ENCODE results near the gene ST7L. TPM values are rescaled to one million over a fixed set of nuclear protein-coding genes. Genes with fewer than 3 reads are reported as not detected.
A peak's percentile ranks its signal among the peaks of the same experiment; 100 is the strongest.

Gene ST7L
- total RNA-seq, 1 experiment from 2014 or later, result 13.7 TPM

DNA sequence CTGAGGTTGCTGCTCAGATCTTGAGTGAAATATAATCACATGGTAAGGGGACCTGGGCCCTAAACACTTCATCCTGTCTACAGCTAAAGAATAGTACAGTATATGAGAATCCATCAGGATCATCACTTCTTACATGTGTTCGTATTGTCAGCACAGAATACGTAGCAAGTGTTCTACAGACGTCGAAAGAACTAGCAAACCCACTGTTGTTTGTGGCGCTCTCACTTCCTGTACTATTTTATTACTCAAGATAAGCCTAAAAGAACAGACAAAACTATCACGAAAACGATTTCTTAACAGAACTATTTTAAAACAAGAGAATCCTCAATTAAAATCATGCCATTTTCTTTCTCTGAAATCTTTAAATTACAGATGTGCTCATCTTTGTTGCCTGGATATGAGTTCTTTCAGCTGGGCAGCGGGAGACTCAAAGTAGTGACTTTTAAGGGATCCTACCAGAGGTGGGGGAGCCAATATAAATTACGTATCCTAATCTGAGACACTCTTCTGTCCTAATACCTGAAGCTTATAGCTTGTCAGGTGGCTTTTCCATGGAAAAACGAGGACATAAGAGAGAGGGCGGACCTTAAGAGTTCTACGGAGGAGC is 724 bp downstream of the ST7L start:
- peak; percentile 3 for DNase-seq (ENCODE audit: low spot score)

DNA sequence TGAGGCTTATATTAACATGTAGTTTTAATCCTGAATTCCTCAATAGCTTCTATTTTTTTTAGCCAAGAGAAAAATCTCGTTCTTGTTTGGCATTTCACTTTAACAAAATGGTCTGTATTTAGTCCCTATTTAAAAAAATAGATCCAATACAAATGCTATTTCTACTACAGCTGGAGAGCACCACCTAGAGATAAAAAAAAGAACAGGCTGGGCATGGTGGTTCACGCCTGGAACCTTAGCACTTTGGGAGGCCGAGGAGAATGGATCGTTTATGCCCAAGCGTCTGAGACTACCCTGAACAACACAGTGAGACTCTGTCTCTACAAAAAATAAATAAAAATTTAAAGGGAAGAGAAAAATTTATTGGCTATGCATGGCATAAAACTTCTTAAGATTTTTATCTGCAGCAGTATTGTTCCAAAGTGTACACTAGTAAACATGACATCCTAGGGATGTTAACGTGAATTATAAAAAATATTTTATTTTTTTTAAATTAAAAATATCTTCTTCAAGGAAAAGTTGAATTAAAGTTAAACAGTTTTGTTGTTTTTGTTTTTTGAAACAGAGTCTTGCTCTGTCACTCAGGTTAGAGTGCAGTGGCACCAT is 4.4 kb downstream of the ST7L start:
- DNase-seq (ENCODE audit: low spot score), result peak; percentile 14

DNA sequence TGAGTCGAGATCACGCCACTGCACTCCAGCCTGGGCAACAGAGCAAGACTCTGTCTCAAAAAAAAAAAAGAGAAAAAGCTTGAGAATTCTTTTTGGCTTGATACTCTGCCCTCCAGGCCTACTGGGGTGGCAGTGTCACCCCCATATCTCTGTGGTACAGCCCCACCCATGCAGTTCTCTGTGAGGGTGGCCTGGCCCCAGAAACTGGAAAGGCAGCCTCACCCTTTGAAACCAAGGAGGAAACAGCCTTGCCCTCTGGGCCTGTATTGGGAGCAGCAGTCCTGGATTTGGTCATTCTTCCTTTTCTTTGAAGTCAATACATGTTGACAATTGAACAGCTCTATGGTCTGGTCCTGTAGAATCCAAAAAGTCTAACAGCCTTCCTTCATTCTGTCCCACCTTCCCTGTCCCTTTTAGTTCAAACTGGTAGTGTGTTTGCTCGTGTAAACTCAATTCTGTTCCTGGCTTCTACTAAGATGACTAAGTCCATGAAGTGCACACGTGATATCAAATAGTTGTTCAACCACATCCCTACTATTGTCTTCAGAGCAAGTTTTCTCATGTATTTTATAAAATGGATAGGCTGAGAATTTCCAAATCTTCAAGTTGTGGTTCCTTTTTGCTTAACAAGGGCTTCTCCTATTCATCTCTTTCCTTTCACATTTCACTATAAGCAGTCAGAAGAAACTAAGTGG is 13.2 kb downstream of the ST7L start:
- DNase-seq (ENCODE audit: low spot score), result no peak

GRCh38 chr1:112603541-112603940 is 15.4 kb downstream of the ST7L start:
- no peak for DNase-seq (ENCODE audit: low spot score)

- DNase-seq (ENCODE audit: low spot score), result no peak
These were observed 15.9 kb downstream of the ST7L start for GRCh38 chr1:112603012-112603411.

- DNase-seq (ENCODE audit: low spot score), result no peak
These were observed 19.5 kb downstream of the ST7L start for GRCh38 chr1:112599477-112599876.

- no peak for DNase-seq (ENCODE audit: low spot score)
These were observed 24.6 kb downstream of the ST7L start for GRCh38 chr1:112594208-112594876.

- no peak for DNase-seq (ENCODE audit: low spot score)
These were observed 29.2 kb downstream of the ST7L start for GRCh38 chr1:112589766-112590165.

- DNase-seq (ENCODE audit: low spot score), result no peak
These were observed 35.6 kb downstream of the ST7L start for GRCh38 chr1:112583366-112583765.

DNA sequence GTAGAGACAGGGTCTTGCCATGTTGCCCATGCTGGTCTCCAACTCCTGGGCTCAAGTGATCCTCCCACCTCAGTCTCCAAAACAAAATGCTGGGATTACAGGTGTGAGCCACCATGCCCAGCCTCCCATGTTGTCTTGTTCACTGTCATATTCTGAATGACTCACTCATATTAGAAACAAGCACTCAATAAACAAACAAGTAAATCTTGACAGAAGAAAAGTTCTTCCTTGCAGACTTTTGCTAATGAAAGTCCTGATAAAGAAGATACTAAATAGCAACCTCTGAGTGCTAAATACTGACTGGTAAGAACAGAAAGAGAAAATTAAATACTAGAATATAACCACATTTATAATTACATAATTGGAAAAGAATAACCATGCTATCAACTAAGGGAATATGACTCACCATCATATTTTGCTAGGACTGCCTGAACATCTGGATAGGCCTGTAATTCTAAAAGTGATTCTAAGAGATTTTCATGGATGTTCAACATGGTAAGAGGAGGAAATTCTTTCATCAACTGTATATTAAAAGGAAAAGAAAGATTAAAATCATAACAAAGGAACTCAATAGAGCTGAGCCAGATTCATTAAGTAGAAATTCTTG is 37.3 kb downstream of the ST7L start:
- DNase-seq (ENCODE audit: low spot score), result no peak

DNA sequence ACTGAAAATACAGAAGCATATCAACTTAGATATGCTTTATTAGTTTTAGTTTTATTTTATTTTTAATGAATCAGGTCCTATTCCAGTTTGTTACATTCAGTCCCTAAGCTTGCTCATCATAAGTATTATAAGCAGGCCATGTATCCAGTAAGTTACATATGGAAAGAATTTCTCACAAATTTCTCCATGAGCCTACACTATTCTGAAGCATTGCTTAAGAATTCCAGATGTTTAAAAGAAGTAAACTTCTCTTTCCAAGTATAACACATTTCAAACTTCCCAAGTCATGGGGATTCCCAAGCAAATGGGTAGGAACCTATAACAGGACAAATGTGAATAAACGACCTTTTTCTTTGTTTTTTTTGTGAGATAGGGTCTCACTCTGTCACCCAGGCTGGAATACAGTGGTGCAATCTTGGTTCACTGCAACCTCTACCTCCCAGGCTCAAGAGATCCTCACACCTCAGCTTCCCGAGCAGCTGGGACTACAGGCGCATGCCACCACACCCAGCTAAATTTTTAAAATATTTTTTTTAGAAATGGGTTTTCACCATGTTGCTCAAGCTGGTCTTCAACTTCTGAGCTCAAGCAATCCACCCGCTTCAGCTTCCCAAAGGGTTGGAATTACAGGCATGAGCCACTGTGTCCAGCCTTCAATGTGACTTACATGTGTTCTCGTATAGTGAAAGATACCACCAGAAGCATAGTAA is 39.0 kb downstream of the ST7L start:
- no peak for DNase-seq (ENCODE audit: low spot score)

DNA sequence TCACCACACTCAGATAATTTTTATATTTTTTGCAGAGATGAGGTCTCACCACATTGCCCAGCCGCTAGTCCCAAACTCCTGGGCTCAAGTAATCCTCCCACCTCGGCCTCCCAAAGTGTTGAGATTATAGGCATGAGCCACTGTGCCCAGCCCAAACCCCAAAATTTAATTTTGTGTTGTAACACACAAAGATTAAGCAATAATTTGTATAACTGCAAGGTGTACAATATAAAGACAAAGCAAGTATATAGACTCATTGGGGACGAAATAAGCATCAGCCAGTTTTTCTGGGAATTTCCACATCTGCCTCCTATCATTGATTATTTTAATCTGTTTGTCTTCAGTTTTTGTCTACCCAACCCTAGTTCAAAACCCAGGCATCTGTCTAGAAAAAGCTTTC is 42.7 kb downstream of the ST7L start:
- DNase-seq (ENCODE audit: low spot score), result no peak

- DNase-seq (ENCODE audit: low spot score), result peak; percentile 79
These were observed 43.7 kb downstream of the ST7L start for GRCh38 chr1:112575154-112575804.

- DNase-seq (ENCODE audit: low spot score), result no peak
These were observed 53.1 kb downstream of the ST7L start for GRCh38 chr1:112565800-112566199.

DNA sequence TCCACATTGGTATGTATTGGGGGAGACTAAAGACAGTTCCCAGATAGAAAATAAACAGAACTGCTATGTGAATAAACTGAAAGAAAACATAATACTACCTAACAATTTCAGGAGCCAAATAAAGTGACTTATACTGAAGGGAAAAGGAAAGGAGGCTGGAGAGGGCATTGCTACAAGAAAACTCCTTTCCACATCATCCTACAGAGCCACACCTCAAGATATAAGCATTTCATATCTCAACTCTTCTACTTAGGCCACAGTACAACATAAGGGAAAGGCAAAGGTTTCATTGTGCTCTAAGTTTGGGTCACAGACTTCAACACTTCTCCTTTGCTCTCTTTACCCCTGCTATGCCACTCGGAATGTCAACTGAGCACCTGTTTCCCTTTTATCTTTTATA is 54.9 kb downstream of the ST7L start:
- no peak for DNase-seq (ENCODE audit: low spot score)

- DNase-seq (ENCODE audit: low spot score), result no peak
These were observed 55.6 kb downstream of the ST7L start for GRCh38 chr1:112563341-112563740.

- no peak for DNase-seq (ENCODE audit: low spot score)
These were observed 60.3 kb downstream of the ST7L start for GRCh38 chr1:112558634-112559033.

GRCh38 chr1:112557385-112557784 is 61.6 kb downstream of the ST7L start:
- DNase-seq (ENCODE audit: low spot score), result no peak

GRCh38 chr1:112554411-112554810 is 64.5 kb downstream of the ST7L start:
- DNase-seq (ENCODE audit: low spot score), result no peak

GRCh38 chr1:112549590-112549989 is 69.4 kb downstream of the ST7L start:
- no peak for DNase-seq (ENCODE audit: low spot score)

DNA sequence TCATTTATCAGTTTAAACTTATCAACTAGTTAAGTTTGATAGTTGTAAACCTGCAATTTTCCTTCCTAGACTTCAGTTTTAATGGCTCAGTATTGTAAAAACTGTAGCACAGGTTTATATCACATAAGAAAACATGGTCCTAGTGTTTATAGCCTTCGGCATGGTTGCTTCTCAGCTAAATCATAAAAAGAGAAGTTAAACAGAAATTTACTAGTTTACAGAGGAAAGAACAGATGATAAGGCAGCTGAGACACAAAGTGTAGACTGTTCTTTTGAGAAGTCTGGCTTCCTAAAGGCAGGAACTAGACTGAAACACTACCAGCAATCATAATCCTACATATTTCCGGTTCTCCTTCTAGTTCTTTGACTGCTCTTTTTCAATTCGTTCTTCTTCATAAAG is 70.4 kb downstream of the ST7L start:
- no peak for DNase-seq (ENCODE audit: low spot score)
